ENCODE data around the gene PHACTR1.

DNA sequence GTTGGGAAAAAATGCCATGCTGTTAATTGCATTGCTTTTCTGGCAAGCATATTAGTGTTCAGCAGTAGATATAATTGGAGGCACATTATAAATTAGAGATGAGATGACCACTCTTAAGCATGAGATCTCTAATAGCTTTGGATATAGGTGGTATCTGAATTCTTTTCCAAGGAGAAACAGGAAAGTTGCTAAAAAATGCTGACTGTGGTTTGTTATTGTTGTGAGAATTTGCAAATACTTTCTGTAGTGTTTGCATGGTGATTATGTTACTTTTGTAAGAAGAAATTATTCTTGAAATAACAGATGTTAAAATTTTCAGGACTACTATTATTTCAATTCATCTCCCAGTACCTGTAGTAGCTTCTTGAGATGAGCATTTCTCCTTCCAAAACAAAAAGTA is 386.6 kb downstream of the PHACTR1 start:
- TF ChIP-seq, protein P1, sequence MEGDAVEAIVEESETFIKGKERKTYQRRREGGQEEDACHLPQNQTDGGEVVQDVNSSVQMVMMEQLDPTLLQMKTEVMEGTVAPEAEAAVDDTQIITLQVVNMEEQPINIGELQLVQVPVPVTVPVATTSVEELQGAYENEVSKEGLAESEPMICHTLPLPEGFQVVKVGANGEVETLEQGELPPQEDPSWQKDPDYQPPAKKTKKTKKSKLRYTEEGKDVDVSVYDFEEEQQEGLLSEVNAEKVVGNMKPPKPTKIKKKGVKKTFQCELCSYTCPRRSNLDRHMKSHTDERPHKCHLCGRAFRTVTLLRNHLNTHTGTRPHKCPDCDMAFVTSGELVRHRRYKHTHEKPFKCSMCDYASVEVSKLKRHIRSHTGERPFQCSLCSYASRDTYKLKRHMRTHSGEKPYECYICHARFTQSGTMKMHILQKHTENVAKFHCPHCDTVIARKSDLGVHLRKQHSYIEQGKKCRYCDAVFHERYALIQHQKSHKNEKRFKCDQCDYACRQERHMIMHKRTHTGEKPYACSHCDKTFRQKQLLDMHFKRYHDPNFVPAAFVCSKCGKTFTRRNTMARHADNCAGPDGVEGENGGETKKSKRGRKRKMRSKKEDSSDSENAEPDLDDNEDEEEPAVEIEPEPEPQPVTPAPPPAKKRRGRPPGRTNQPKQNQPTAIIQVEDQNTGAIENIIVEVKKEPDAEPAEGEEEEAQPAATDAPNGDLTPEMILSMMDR (conservative IDR thresholded peaks at IDR 0.05 in 1 of 2, IDR thresholded peaks at IDR 0.05 in 1 of 2; ENCODE audit: extremely low read depth in 1 of 2, insufficient read depth in 1 of 2, low read depth in 1 of 2, low read length in 2 of 2), result no peak
- no peak for TF ChIP-seq EZH2 (IDR thresholded peaks at IDR 0.05; ENCODE audit: borderline replicate concordance, low read length)
